ENCODE results near the gene EIF4G3. TPM values are rescaled to one million over a fixed set of nuclear protein-coding genes. Genes with fewer than 3 reads are reported as not detected.

Gene EIF4G3
- total RNA-seq, 1 experiment from 2014 or later = 87.6 TPM

DNA sequence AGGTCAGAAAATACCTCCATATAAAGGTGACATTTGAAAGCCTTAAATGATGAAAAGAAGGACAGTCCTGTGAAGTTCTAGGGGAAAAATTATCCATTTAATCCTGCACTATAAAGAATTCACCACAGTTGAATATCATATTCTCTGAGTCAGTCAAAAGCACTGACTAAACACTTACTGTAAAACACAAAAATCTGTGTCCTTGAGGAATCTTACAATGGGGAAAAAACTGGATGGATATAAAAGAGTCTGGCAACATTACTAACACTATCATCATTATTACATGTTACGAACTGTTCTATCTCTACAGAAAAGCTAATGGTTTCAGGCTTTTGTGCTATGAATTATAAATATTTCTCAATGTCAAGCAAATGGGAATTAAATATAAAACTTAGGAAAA, 347.2 kb downstream of the EIF4G3 start:
- POLR2A ChIA-PET = interaction anchor here (1.0 to 1.4 kb wide), 2 partner anchors 11 to 52 kb away, joined by 3 to 5 read pairs; no protein-coding TSS in a partner anchor

DNA sequence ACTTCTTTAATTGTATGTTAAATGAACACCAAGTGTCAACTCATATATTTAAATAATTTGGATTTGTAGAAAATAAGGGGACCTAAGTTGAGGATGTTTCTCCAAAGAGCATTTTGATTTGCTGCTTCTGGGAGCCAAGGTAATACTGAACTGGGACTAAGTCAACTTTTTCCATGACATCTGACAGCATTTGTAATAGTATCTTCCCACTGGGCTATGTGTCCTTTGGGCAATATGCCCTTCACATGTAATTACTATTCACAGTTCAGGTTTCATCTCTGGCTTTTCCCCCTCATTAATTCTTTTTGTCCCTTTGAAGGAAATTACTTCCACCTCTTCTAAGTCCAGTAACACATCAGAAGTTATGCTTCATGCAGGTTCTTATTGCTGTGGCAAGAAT, 352.9 kb downstream of the EIF4G3 start:
- H3K27me3 Mint-ChIP-seq (ENCODE audit: insufficient read depth, unreplicated experiment) = no peaks in the 10 kb centered on the region
- BruUV-seq (replicated peaks) = no TSS peak
- intact Hi-C loops (cut with micrococcal nuclease) = no loop called here
- TF ChIP-seq, protein P1, sequence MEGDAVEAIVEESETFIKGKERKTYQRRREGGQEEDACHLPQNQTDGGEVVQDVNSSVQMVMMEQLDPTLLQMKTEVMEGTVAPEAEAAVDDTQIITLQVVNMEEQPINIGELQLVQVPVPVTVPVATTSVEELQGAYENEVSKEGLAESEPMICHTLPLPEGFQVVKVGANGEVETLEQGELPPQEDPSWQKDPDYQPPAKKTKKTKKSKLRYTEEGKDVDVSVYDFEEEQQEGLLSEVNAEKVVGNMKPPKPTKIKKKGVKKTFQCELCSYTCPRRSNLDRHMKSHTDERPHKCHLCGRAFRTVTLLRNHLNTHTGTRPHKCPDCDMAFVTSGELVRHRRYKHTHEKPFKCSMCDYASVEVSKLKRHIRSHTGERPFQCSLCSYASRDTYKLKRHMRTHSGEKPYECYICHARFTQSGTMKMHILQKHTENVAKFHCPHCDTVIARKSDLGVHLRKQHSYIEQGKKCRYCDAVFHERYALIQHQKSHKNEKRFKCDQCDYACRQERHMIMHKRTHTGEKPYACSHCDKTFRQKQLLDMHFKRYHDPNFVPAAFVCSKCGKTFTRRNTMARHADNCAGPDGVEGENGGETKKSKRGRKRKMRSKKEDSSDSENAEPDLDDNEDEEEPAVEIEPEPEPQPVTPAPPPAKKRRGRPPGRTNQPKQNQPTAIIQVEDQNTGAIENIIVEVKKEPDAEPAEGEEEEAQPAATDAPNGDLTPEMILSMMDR (IDR thresholded peaks at IDR 0.05; ENCODE audit: unreplicated experiment) = no peak
- peaks cover 58% of the 10 kb centered on the region for H3K36me3 Mint-ChIP-seq (ENCODE audit: insufficient read depth, unreplicated experiment)
- H3K4me1 Mint-ChIP-seq (ENCODE audit: insufficient read depth, unreplicated experiment) = no peaks in the 10 kb centered on the region
- H3K27ac Mint-ChIP-seq (ENCODE audit: low read depth, unreplicated experiment) = no peak overlapping the region
- ChIA-PET POLR2A (interaction anchor here (0.7 to 1.8 kb wide), 4 partner anchors 11 to 55 kb away, joined by 3 to 6 read pairs (median 4); no protein-coding TSS in a partner anchor), CTCF (no interaction called here)
- no peaks in the 10 kb centered on the region for H3K9me3 Mint-ChIP-seq (ENCODE audit: unreplicated experiment)
- DNase-seq (ENCODE audit: unreplicated experiment) = no peak
- H3K4me3 Mint-ChIP-seq (ENCODE audit: unreplicated experiment) = no peak overlapping the region

More for the DNA sequence above, 347.2 kb downstream of the EIF4G3 start:
- CTCF ChIA-PET = no interaction called here
- intact Hi-C loops (cut with micrococcal nuclease) = no loop called here
- H3K9me3 Mint-ChIP-seq (ENCODE audit: unreplicated experiment) = no peaks in the 10 kb centered on the region
- H3K4me1 Mint-ChIP-seq (ENCODE audit: insufficient read depth, unreplicated experiment) = peaks cover 5% of the 10 kb centered on the region
- TF ChIP-seq, protein P1 (IDR thresholded peaks at IDR 0.05; ENCODE audit: unreplicated experiment) = no peak
- no TSS peak for BruUV-seq (replicated peaks)
- H3K36me3 Mint-ChIP-seq (ENCODE audit: insufficient read depth, unreplicated experiment) = peaks cover 22% of the 10 kb centered on the region
- no peak for DNase-seq (ENCODE audit: unreplicated experiment)
- no peak overlapping the region for H3K4me3 Mint-ChIP-seq (ENCODE audit: unreplicated experiment)
- no peak overlapping the region for H3K27ac Mint-ChIP-seq (ENCODE audit: low read depth, unreplicated experiment)
- H3K27me3 Mint-ChIP-seq (ENCODE audit: insufficient read depth, unreplicated experiment) = no peaks in the 10 kb centered on the region

DNA sequence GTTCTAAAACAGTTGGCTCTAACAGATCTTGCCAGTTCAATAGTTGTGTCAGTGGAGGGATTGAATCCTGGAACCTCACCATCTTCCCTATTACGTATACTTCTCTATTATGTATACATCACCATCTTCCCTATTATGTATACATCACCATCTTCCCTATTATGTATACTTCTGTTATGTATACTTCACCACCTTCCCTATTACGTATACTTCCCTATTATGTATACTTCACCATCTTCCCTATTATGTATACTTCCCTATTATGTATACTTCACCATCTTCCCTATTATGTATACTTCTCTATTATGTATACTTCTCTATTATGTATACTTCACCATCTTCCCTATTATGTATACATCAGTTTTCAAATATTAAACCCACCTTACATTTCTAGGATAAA, 355.2 kb downstream of the EIF4G3 start:
- Mint-ChIP-seq H3K27me3 (ENCODE audit: insufficient read depth, unreplicated experiment) (no peaks in the 10 kb centered on the region), H3K4me3 (ENCODE audit: unreplicated experiment) (no peak overlapping the region), H3K9me3 (ENCODE audit: unreplicated experiment) (no peaks in the 10 kb centered on the region), H3K4me1 (ENCODE audit: insufficient read depth, unreplicated experiment) (no peaks in the 10 kb centered on the region), H3K36me3 (ENCODE audit: insufficient read depth, unreplicated experiment) (peaks cover 60% of the 10 kb centered on the region), H3K27ac (ENCODE audit: low read depth, unreplicated experiment) (no peak overlapping the region)
- POLR2A ChIA-PET = interaction anchor here (0.7 kb wide), 1 partner anchor 37 kb away, joined by 3 read pairs; no protein-coding TSS in a partner anchor
- CTCF ChIA-PET = interaction anchor here (0.6 kb wide), 1 partner anchor 363 kb away, joined by 5 read pairs; no protein-coding TSS in a partner anchor
- BruUV-seq (replicated peaks) = no TSS peak
- intact Hi-C loops (cut with micrococcal nuclease) = no loop called here
- TF ChIP-seq, protein P1 (IDR thresholded peaks at IDR 0.05; ENCODE audit: unreplicated experiment) = no peak
- DNase-seq (ENCODE audit: unreplicated experiment) = no peak

DNA sequence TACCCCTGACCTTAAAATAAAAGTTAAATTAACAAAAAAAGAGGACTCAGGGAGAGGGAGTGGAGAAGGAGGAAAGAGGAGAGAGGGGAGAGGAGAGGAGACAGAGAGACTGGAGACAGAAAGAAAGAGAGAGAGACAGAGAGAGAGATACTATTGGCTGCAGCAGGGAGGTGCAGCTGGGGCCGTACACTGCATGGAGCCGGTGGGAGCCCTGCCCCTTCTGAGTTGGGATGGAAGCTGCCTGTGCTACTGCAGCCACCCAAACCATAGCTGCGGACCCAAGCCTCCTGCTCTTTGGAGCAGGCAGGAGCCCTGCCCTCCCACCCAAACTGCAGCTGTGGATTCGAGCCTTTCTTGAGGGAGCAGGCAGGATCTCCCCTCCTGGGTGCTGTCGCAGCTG, 356.9 kb downstream of the EIF4G3 start:
- H3K4me3 Mint-ChIP-seq (ENCODE audit: unreplicated experiment) = no peak overlapping the region
- TF ChIP-seq, protein P1 (IDR thresholded peaks at IDR 0.05; ENCODE audit: unreplicated experiment) = no peak
- peaks cover 49% of the 10 kb centered on the region for H3K36me3 Mint-ChIP-seq (ENCODE audit: insufficient read depth, unreplicated experiment)
- no peak overlapping the region for H3K27ac Mint-ChIP-seq (ENCODE audit: low read depth, unreplicated experiment)
- intact Hi-C loops (cut with micrococcal nuclease) = no loop called here
- POLR2A ChIA-PET = no interaction called here
- H3K27me3 Mint-ChIP-seq (ENCODE audit: insufficient read depth, unreplicated experiment) = no peaks in the 10 kb centered on the region
- H3K4me1 Mint-ChIP-seq (ENCODE audit: insufficient read depth, unreplicated experiment) = no peaks in the 10 kb centered on the region
- no TSS peak for BruUV-seq (replicated peaks)
- CTCF ChIA-PET = no interaction called here
- no peak for DNase-seq (ENCODE audit: unreplicated experiment)
- no peaks in the 10 kb centered on the region for H3K9me3 Mint-ChIP-seq (ENCODE audit: unreplicated experiment)

Data from MCF 10A (cell line).